H9 (cell line): ENCODE data around the gene HTR3D. TPM values are rescaled to one million over a fixed set of nuclear protein-coding genes. Genes with fewer than 3 reads are reported as not detected.

ENCODE experiments used
- DNase-seq: peaks from one replicate; pipeline ENCODE4 v3.0.0-alpha.2; 2017
- H2AFZ ChIP-seq: one replicate; pipeline ENCODE4 v1.6.1; 2013; ENCODE audit warnings: mild to moderate bottlenecking, low read length, control low read depth, moderate library complexity
- H2AK5ac ChIP-seq: 2 replicates; pipeline ENCODE4 v1.6.1; 2013; ENCODE audit warnings: low read length, control low read depth, mixed read lengths; ENCODE audit not compliant: insufficient read length
- H2BK120ac ChIP-seq: one replicate; pipeline ENCODE4 v1.6.1; 2013; ENCODE audit warnings: low read depth, mild to moderate bottlenecking, low read length, control low read depth, inconsistent platforms; ENCODE audit not compliant: poor library complexity, severe bottlenecking
- H2BK12ac ChIP-seq: 2 replicates; pipeline ENCODE4 v1.6.1; 2013; ENCODE audit warnings: low read length, control low read depth, mixed read lengths, low read depth; ENCODE audit not compliant: insufficient read length
- H2BK15ac ChIP-seq: 2 replicates; pipeline ENCODE4 v1.6.1; 2013; ENCODE audit warnings: low read depth, low read length, control low read depth
- H2BK20ac ChIP-seq: one replicate; pipeline ENCODE4 v1.6.1; 2013; ENCODE audit warnings: low read depth, mild to moderate bottlenecking, low read length, control low read depth, inconsistent platforms; ENCODE audit not compliant: poor library complexity, severe bottlenecking
- H2BK5ac ChIP-seq: 2 replicates; pipeline ENCODE4 v1.6.1; 2013; ENCODE audit warnings: low read length, control low read depth, mixed read lengths; ENCODE audit not compliant: insufficient read length
- H3K14ac ChIP-seq: 2 replicates; pipeline ENCODE4 v1.6.1; 2013; ENCODE audit warnings: low read length, control low read depth; ENCODE audit not compliant: insufficient read depth
- H3K18ac ChIP-seq: 2 replicates; pipeline ENCODE4 v1.6.1; 2013; ENCODE audit warnings: low read depth, mild to moderate bottlenecking, mixed read lengths, low read length, control low read depth; ENCODE audit not compliant: insufficient read length
- H3K23ac ChIP-seq: 2 replicates; pipeline ENCODE4 v1.6.1; 2013; ENCODE audit warnings: low read length, control low read depth, mixed read lengths, low read depth; ENCODE audit not compliant: insufficient read length
- H3K23me2 ChIP-seq: 2 replicates; pipeline ENCODE4 v1.6.1; 2013; ENCODE audit warnings: low read depth, mild to moderate bottlenecking, mixed read lengths, low read length, control low read depth; ENCODE audit not compliant: insufficient read length, poor library complexity, severe bottlenecking
- H3K27ac ChIP-seq: 2 replicates; pipeline ENCODE4 v1.5.1; 2013; ENCODE audit warnings: low read length, control low read depth, mixed read lengths, low read depth; ENCODE audit not compliant: insufficient read length
- H3K27me3 ChIP-seq: 2 replicates; pipeline ENCODE4 v1.6.1; 2013; ENCODE audit warnings: low read length, control low read depth, inconsistent platforms; ENCODE audit not compliant: insufficient read depth
- H3K4ac ChIP-seq: 2 replicates; pipeline ENCODE4 v1.6.1; 2013; ENCODE audit warnings: low read depth, mild to moderate bottlenecking, control low read depth, inconsistent platforms, low read length, moderate library complexity
- H3K4me1 ChIP-seq: 2 replicates; pipeline ENCODE4 v1.6.1; 2013; ENCODE audit warnings: low read length, control low read depth, inconsistent platforms; ENCODE audit not compliant: insufficient read depth
- H3K4me2 ChIP-seq: 2 replicates; pipeline ENCODE4 v1.6.1; 2013; ENCODE audit warnings: low read length, control low read depth, mixed read lengths; ENCODE audit not compliant: insufficient read length, insufficient read depth
- H3K56ac ChIP-seq: 2 replicates; pipeline ENCODE4 v1.6.1; 2013; ENCODE audit warnings: low read depth, mild to moderate bottlenecking, mixed read lengths, low read length, control low read depth; ENCODE audit not compliant: insufficient read length
- H3K79me1 ChIP-seq: 2 replicates; pipeline ENCODE4 v1.6.1; 2013; ENCODE audit warnings: low read depth, mild to moderate bottlenecking, moderate library complexity, low read length, control low read depth, inconsistent platforms; ENCODE audit not compliant: insufficient read depth, poor library complexity, severe bottlenecking
- H3K79me2 ChIP-seq: 2 replicates; pipeline ENCODE4 v1.6.1; 2013; ENCODE audit warnings: low read length, control low read depth, inconsistent platforms; ENCODE audit not compliant: insufficient read depth
- H3K9ac ChIP-seq: 2 replicates; pipeline ENCODE4 v1.6.1; 2013; ENCODE audit warnings: low read length, control low read depth, mixed read lengths; ENCODE audit not compliant: insufficient read length; ENCODE audit errors: extremely low read depth
- H3K9me3 ChIP-seq: one replicate; pipeline ENCODE4 v1.6.1; 2013; ENCODE audit warnings: low read depth, low read length, inconsistent platforms; ENCODE audit not compliant: control insufficient read depth
- H3T11ph ChIP-seq: one replicate; pipeline ENCODE4 v1.6.1; 2013; ENCODE audit warnings: mild to moderate bottlenecking, low read length, control low read depth, inconsistent platforms
- H4K20me1 ChIP-seq: one replicate; pipeline ENCODE4 v1.6.1; 2013; ENCODE audit not compliant: control insufficient read depth, insufficient read length, insufficient read depth
- H4K5ac ChIP-seq: 2 replicates; pipeline ENCODE4 v1.6.1; 2013; ENCODE audit warnings: low read depth, mild to moderate bottlenecking, mixed read lengths, low read length, control low read depth; ENCODE audit not compliant: insufficient read length
- H4K8ac ChIP-seq: replicated peaks from 2 replicates; pipeline ENCODE4 v1.6.1; 2013; ENCODE audit warnings: low read length, control low read depth, mixed read lengths, low read depth; ENCODE audit not compliant: insufficient read length
- H4K91ac ChIP-seq: 2 replicates; pipeline ENCODE4 v1.6.1; 2013; ENCODE audit warnings: low read depth, mild to moderate bottlenecking, moderate library complexity, mixed read lengths, low read length, control low read depth; ENCODE audit not compliant: insufficient read length
- H3K27ac Mint-ChIP-seq, 3 experiments: 2 replicates in 2 of 3; 3 replicates in 1 of 3; pipeline ENCODE4 v1.8.0; 2020 to 2021; ENCODE audit warnings: mixed read lengths in 3 of 3, mild to moderate bottlenecking in 1 of 3, moderate library complexity in 1 of 3
- H3K27me3 Mint-ChIP-seq: 2 replicates; pipeline ENCODE4 v1.8.0; 2021; ENCODE audit warnings: low read depth, mild to moderate bottlenecking, moderate library complexity, mixed read lengths
- H3K36me3 Mint-ChIP-seq, 3 experiments: 2 replicates in 2 of 3; 3 replicates in 1 of 3; pipeline ENCODE4 v1.8.0; 2020 to 2021; ENCODE audit warnings: low read depth in 3 of 3, mixed read lengths in 3 of 3; ENCODE audit not compliant: insufficient read depth in 1 of 3
- H3K4me1 Mint-ChIP-seq, 2 experiments: 2 replicates each; pipeline ENCODE4 v1.8.0; 2020; ENCODE audit warnings: mixed read lengths in 2 of 2
- H3K4me3 Mint-ChIP-seq, 2 experiments: 2 replicates in 1 of 2; 3 replicates in 1 of 2; pipeline ENCODE4 v1.8.0; 2020 to 2021; ENCODE audit warnings: mild to moderate bottlenecking in 2 of 2, mixed read lengths in 2 of 2, moderate library complexity in 1 of 2
- H3K9me3 Mint-ChIP-seq, 2 experiments: 2 replicates in 1 of 2; 3 replicates in 1 of 2; pipeline ENCODE4 v1.8.0; 2020; ENCODE audit warnings: mild to moderate bottlenecking in 2 of 2, mixed read lengths in 2 of 2, moderate library complexity in 1 of 2
- CTCF ChIP-seq: fragments of 200-600 bp; sonication (generic); conservative IDR thresholded peaks from 3 replicates; pipeline ENCODE4 v1.8.0; 2021; ENCODE audit warnings: antibody characterized with exemption, mild to moderate bottlenecking
- WGBS: extraction: QIAGEN DNeasy Blood & Tissue Kit; methylation state at CpG from one replicate; pipeline ENCODE4 v1.1.7; 2013; ENCODE audit warnings: missing lambda C conversion rate, low lambda C conversion rate, mixed read lengths; ENCODE audit not compliant: insufficient read length; ENCODE audit errors: extremely low coverage; 5-methylcytosine and 5-hydroxymethylcytosine counted together
- total RNA-seq: library from RNA; stranded (reverse); gene quantifications from 2 replicates; pipeline ENCODE4 v1.2.1, GENCODE V29; 2021

Gene HTR3D
- total RNA-seq, 1 experiment from 2014 or later: not detected

GRCh38 chr3:183991403-183991802 lies 40.1 kb upstream of the HTR3D start:
- H3K9me3 ChIP-seq: no peaks in the 10 kb centered on the region
- H3K27me3 Mint-ChIP-seq: no peaks in the 10 kb centered on the region
- H3K23ac ChIP-seq: no peak overlapping the region
- H2BK12ac ChIP-seq: no peak overlapping the region
- no peaks in the 10 kb centered on the region for H3K27me3 ChIP-seq
- H3K4me1 ChIP-seq: no peaks in the 10 kb centered on the region
- no peak overlapping the region for H3K18ac ChIP-seq
- no peaks in the 10 kb centered on the region for H3K79me2 ChIP-seq
- H3K36me3 Mint-ChIP-seq: peaks cover 11 to 25% (median 23%) of the 10 kb centered on the region in 3 experiments; a peak in 6 of 7 replicates
- H2BK120ac ChIP-seq: no peak overlapping the region
- no peak overlapping the region for H3K56ac ChIP-seq
- no peak overlapping the region for H3K9ac ChIP-seq
- no peaks in the 10 kb centered on the region; a peak in 1 of 4 replicates for H3K4me1 Mint-ChIP-seq
- H4K91ac ChIP-seq: no peak overlapping the region
- no peak overlapping the region for H2AK5ac ChIP-seq
- H3K23me2 ChIP-seq: no peaks in the 10 kb centered on the region
- H3K27ac Mint-ChIP-seq: no peak overlapping the region
- H2BK5ac ChIP-seq: no peak overlapping the region
- H3K9me3 Mint-ChIP-seq: no peaks in the 10 kb centered on the region
- H4K20me1 ChIP-seq: no peaks in the 10 kb centered on the region
- H3K27ac ChIP-seq: no peak overlapping the region
- H4K8ac ChIP-seq: no peak overlapping the region
- H3K14ac ChIP-seq: no peak overlapping the region
- no CpG with 5 or more reads among the region's 5 CpGs for WGBS
- H3K4ac ChIP-seq: no peak overlapping the region
- H3T11ph ChIP-seq: no peak overlapping the region
- no peaks in the 10 kb centered on the region for H3K79me1 ChIP-seq
- no peak for DNase-seq
- H4K5ac ChIP-seq: no peak overlapping the region
- H3K4me2 ChIP-seq: no peak overlapping the region
- H2AFZ ChIP-seq: no peak overlapping the region
- no peak for TF ChIP-seq CTCF
- no peak overlapping the region for H3K4me3 Mint-ChIP-seq
- no peak overlapping the region for H2BK20ac ChIP-seq
- H2BK15ac ChIP-seq: no peak overlapping the region
